GM18907 (cell line): ENCODE measurements around the gene CBY1.
"Not testable (repeated sequence)": the region's sequence is repeated elsewhere in the genome, so short reads cannot be mapped to it uniquely, and the experiment has no call there.

Source experiments
- ATAC-seq: cut with Tn5 transposase; IDR thresholded peaks from one replicate; pipeline ENCODE4 v1.9.1; 2021; ENCODE audit warnings: mild to moderate bottlenecking, moderate library complexity; ENCODE audit not compliant: unreplicated experiment

CBY1 gene

GRCh38 chr22:38656256-38657044, at the start of gene CBY1, which contains the start of gene FAM227A:
Gene CBY1, plus strand, starts transcription at chr22:38656638. Its CDS starts 11,417 bp downstream, at chr22:38668055.
Gene FAM227A, minus strand, starts transcription at chr22:38656392. Its CDS starts 6,224 bp downstream, at chr22:38650168.
- peak; percentile 73 for ATAC-seq

- no peak for ATAC-seq
These were observed 48.8 kb upstream of the CBY1 start for GRCh38 chr22:38607680-38608079.

GRCh38 chr22:38608992-38609750, 47.3 kb upstream of the CBY1 start:
- ATAC-seq, result no peak

GRCh38 chr22:38610234-38610633, 46.2 kb upstream of the CBY1 start:
- ATAC-seq, result no peak

GRCh38 chr22:38611559-38611958, 44.9 kb upstream of the CBY1 start:
- no peak for ATAC-seq

- ATAC-seq, result no peak
These were observed 44.0 kb upstream of the CBY1 start for GRCh38 chr22:38612217-38613006.

- no peak for ATAC-seq
These were observed 42.9 kb upstream of the CBY1 start for GRCh38 chr22:38613588-38613987.

- no peak for ATAC-seq
These were observed 41.9 kb upstream of the CBY1 start for GRCh38 chr22:38614332-38615063.

GRCh38 chr22:38615064-38615405, 41.4 kb upstream of the CBY1 start:
- ATAC-seq, result not testable (repeated sequence)

GRCh38 chr22:38618258-38618657, 38.2 kb upstream of the CBY1 start:
- no peak for ATAC-seq

GRCh38 chr22:38618682-38619081, 37.8 kb upstream of the CBY1 start:
- no peak for ATAC-seq

GRCh38 chr22:38623351-38623750, 33.1 kb upstream of the CBY1 start:
- ATAC-seq, result no peak

GRCh38 chr22:38628444-38628843, 28.0 kb upstream of the CBY1 start:
- no peak for ATAC-seq

GRCh38 chr22:38629108-38629507, 27.3 kb upstream of the CBY1 start:
- no peak for ATAC-seq

GRCh38 chr22:38631724-38632123, 24.7 kb upstream of the CBY1 start:
- ATAC-seq, result no peak

- ATAC-seq, result no peak
These were observed 23.9 kb upstream of the CBY1 start for GRCh38 chr22:38632528-38632927.

- no peak for ATAC-seq
These were observed 18.2 kb upstream of the CBY1 start for GRCh38 chr22:38638216-38638615.

- no peak for ATAC-seq
These were observed 17.7 kb upstream of the CBY1 start for GRCh38 chr22:38638728-38639127.

- ATAC-seq, result no peak
These were observed 14.9 kb upstream of the CBY1 start for GRCh38 chr22:38641476-38642040.

- ATAC-seq, result not testable (repeated sequence)
These were observed 12.2 kb upstream of the CBY1 start for GRCh38 chr22:38644245-38644644.
